GM12892 (cell line): ENCODE measurements around the gene TGFBR2.

ENCODE experiments used
- POLR2A ChIP-seq: IDR thresholded peaks from 2 replicates; pipeline ENCODE4 v1.6.1; 2011; ENCODE audit warnings: low read depth, low read length, control low read depth
- POLR2AphosphoS5 ChIP-seq: IDR thresholded peaks from 2 replicates; pipeline ENCODE4 v1.6.1; 2011; ENCODE audit warnings: low read depth, low read length, control low read depth
- TAF1 ChIP-seq: IDR thresholded peaks from 2 replicates; pipeline ENCODE4 v1.6.1; 2011; ENCODE audit warnings: low read depth, mild to moderate bottlenecking, control low read depth, low read length, borderline replicate concordance

DNA sequence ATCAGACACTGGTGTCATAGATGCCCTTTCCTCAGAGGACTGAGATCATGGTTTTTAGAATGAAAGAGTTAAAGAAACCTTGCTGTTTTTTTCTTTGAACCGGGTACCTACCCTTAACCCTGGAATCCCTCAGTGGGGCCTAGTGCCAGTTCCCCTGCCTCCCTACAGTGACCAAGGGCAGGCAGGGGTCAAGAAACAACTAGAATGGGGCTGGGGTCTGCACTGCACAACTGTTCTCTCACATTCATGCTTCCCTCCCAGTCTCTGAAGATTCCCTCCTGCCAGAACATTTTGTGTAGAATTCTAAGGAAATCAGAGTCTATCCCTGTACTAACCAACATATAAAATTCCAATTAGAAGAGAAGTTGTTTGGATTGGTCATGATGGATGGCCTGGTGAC is 47.9 kb downstream of the TGFBR2 start:
- TF ChIP-seq TAF1 (no peak), POLR2A (no peak), POLR2AphosphoS5 (no peak)
